ENCODE results near the gene APBB1IP.

Gene APBB1IP

DNA sequence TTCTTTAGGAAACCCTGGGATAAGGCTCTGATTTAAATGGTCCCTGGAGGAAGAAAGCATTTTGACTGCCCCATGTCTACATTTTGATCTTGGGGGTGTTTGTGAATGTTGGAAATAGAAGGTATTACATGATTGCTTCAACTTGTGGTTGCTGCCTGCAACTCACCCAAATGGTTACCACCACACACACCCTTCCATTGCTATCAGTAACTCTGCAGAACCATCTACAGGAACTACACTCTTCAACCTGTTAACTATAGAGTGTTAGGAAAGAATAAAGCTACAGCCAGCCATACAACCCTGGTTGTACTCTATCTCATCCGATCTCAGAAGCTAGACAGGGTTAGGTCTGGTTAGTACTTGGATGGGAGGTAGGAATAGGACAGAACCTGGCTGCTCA lies 71.2 kb downstream of the APBB1IP start:
- DNase-seq = no peak

DNA sequence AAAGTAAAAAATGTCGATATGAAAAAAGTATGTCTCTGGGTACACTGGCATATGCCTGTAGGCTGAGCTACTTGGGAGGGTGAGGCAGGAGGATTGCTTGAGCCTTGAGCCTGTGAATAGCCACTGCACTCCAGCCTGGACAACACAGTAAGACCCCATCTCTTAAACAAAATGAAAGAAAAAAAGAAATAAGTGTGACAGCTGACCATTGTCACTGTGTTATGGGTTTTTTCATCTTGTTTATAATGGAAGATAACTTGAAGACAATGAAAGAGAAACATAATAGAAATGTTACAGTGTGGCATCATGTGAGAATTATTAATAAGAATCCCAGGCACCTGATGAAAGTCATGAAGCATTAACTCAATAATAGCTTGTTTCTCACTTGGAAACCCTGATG lies 75.0 kb downstream of the APBB1IP start:
- no peak for DNase-seq

DNA sequence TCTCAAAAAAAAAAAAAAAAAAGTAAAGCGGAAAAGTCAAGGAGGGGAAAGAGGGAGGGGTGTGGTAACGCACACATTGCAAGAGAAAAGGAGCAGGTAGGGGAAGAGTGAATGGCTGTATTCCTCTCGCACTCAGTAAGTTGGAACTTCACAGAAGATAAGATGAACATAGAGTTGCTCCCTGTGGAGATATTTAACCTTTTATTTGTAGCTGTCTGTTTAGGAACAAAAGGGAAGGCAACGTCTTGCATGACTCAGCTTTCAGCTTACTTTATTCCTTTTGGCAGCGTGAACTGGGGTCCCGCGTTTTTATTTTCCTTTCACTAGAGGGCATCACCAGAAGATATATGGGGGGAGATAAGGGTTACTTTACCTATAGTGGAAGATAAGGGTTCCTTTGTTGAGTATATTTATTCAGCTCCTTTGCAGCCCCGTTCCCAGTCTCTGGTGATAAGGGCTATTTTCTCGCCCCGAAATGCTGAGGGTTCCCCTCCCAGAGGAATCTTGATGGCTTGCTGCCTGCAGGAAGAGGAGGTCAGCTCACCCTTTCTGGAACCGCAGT lies 78.5 kb downstream of the APBB1IP start:
- DNase-seq = no peak

- no peak for DNase-seq
These were observed 79.2 kb downstream of the APBB1IP start for GRCh38 chr10:26517141-26517867.

- no peak for DNase-seq
These were observed 81.7 kb downstream of the APBB1IP start for GRCh38 chr10:26519803-26520202.

DNA sequence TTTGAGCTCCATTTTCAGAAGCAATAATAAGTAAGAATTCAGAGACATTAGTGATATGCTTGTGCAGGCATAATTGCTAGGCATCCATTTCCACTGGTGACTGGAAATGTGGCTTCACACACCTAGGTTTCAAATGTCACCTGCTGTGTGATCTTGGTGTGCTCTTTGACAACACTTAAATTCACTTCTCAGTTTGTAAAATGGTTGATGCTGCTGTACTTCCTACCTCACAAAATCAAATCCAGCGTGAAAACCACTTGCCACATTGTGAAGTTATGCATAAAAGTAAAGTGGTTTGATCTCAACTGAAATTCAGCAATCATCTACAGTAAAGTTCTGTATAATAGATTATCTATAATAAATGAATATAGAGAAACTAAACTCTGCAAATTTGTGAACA lies 82.4 kb downstream of the APBB1IP start:
- DNase-seq = no peak

DNA sequence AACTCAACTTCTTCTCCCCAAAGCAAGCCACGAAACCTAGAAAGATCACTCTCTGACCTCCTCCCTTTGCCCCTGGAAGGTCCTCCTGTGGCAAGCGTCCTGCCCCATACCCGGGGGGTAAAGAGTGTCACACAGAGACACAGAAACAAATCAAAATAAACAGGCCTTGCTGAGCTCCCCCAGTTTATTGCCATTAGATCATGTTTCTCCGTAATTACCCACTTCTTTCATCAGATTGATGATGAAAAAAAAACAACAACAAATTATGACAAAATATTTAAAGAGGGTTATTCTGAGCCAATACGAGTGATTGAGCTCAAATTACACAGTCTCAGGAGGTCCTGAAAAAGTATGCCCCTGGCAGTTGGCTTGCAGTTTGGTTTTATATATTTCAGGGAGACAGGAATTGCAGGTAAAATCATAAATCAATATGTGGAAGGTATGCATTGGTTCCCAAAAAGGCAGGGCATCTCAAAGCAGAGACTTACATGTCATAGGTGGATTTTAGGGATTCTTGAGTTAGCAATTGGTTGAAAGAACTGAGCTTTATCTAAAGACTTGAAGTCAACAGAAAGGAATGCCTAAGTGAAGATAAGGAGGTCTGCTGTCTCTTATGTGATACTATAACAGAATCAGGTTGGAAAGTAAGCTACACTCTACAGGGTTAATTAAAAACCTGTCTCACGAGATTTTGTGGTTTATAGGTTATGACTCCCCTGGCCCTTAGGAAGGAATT lies 86.2 kb downstream of the APBB1IP start:
- DNase-seq = no peak

DNA sequence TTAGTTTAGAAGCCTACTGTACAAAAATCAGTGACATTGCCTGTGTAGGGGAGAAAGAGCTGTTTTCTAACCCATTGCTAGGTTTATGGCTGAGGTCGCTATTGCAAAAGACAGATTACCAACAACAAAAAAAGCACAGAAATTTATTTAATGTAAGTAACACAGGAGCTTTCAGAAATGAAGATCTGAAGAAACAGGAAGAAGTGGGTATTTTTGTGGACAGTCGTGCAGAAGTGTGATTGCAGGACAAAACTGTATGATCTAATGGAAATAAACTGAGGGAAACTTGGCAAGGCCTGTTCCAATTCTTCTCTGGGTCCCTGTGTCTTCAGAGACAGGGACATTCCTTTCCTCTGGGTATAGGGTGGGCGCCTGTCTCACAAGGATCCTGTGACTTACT lies 87.4 kb downstream of the APBB1IP start:
- no peak for DNase-seq

DNA sequence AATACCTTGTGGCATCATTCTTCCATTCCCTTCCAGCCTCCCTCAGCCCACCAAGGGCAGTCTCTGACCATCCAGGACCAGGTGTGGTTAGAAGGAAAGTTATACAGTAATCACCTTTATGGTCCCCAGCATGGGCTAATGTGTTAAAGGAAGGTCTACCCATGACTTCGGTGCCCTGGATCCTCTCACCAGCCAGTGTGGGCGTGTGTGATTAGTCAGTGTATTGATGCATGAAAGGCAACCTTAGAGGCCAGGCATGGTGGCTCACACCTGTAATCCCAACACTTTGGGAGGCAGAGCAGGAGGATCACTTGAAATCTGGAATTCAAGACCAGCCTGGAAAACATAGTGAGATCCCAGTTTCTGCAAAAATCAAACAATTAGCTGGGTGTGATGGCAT lies 88.9 kb downstream of the APBB1IP start:
- DNase-seq = no peak

DNA sequence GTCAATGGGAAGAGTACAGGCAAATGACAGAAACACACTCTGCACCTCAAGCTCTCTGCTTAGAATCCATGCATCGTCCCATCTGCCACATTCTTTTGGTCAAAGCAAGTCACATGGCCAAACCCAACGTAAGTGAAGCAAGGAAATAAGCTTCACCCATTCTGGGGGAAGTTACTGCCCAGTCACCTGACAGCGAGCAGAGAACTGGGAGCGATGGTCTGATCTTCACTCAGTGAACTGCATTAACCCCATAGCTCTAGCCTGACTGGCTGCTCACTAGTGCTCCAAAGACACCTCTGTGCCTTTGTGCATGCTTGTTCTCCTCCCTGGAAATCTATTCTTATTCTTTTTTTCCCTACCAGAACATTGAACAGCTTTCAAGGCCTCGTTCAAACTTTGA lies 89.9 kb downstream of the APBB1IP start:
- no peak for DNase-seq

DNA sequence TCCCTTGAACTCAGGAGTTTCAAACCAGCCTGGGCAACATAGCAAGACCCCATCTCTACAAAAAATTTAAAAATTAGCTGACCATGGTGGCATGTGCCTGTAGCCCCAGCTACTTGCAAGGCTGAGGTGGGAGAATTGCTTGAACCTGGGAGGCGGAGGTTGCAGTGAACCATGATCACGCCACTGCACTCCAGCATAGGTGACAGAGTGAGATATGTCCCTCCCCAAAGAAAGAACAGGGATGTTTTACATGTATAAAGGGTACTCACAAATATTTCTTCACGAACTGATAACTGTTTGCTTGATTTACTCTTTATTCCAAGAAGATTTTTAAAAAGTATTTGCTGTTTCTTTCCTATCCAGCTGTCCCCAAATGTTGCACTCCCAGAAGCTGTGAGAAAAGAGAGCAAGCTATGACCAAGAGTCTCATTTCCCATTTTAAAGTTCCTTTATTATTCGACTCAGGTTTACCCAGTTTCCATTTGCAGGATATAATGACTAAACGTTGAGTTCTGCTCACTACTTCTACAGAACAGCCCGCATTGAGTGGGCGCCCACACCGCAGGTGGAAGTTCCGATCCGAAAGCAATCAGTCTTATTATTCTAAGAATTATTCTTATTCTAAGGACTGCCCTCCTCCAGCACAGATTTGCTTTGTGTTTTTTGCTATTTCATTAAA lies 90.7 kb downstream of the APBB1IP start:
- DNase-seq = no peak

GRCh38 chr10:26534384-26534783 lies 96.2 kb downstream of the APBB1IP start:
- no peak for DNase-seq

GRCh38 chr10:26540601-26541000 lies 102.5 kb downstream of the APBB1IP start:
- no peak for DNase-seq

DNA sequence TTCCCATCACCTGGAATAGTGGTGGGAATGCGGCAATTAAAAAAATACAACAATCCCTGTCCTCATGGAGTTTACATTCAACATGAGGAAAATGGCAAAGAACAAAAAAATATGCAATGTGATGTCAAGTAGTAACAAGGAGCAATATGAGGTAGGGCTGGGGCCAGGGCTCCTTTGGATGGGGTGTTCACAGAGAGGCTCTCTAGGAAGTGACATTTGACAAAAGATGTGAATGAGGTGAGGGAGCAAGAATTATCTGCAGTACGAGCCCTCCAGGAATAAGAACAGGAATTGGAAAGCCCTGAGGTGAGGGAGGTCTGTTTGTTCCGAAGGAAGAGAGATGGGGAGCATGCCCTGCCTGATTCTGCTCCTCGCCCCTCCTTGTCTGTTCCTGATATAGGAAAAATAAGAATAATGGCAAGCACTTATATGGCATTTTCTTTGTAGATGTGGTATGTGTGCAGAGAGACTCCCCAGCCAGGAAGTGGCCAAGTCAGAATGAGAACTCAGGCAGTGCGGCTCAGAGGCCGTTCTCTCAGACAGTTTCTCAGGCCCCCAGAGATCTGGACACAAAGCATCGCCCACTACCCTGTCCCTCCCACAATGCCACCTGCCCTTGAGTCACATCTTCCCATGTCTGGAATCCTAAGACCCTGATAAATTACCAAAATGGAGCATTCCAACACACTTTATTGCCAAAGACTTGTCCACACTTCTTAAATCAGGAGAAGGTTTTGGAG lies 105.6 kb downstream of the APBB1IP start:
- DNase-seq = no peak

GRCh38 chr10:26544932-26545331 lies 106.8 kb downstream of the APBB1IP start:
- no peak for DNase-seq

- no peak for DNase-seq
These were observed 112.8 kb downstream of the APBB1IP start for GRCh38 chr10:26550774-26551526.

GRCh38 chr10:26554246-26554645 lies 116.1 kb downstream of the APBB1IP start:
- DNase-seq = no peak

GRCh38 chr10:26555719-26556368 lies 117.7 kb downstream of the APBB1IP start:
- no peak for DNase-seq

DNA sequence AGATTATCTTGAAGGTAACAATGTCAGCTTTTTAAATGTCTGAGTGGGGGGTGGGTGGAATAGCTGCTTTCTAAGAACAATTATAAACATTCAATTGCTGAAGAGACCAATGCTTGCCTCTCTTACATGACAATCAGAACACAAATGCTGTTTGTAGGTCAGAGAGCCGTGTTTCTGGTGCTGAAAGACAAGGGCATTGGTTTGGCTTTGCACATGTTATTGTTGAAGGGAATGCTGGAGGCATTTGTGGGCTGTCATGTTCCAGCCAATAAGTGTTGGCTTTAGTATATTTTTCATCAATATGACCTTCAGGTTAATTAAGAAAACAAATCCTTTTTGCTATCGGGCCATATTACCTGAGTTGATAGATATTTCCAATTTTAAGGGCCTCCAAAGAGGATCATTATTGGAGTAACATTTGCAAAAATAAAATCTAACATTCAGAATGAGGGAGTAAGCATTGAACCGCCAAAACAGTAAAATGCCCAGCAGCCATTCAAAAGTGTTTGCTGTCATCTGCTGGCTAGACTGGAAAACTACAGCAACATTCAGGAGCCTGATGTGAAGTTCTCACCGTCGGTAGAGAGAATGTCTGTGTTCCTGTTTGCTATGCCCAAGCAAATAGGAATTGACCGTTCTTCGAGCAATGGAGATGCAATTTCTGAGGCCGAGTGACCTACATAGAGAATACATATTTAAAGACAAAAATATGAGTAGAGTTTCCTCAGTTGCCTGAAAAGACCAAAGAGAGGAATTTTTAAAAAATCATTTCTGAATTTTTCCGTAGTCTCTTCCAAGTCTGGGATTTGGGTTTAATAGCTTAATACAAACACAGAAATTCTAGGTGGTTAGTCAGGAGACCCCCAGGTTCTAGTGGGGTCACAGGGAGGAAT lies 118.9 kb downstream of the APBB1IP start:
- no peak for DNase-seq

GRCh38 chr10:26557641-26558014 lies 119.5 kb downstream of the APBB1IP start:
- DNase-seq = no peak
